H1 (cell line): ENCODE data around the gene PPIF. TPM values are rescaled to one million over a fixed set of nuclear protein-coding genes. Genes with fewer than 3 reads are reported as not detected.

Experiments
- CBX5 ChIP-seq: fragments of 300-800, 300-1000 bp; sonication (generic); IDR thresholded peaks from 2 replicates; pipeline ENCODE4 v1.7.1; 2016; ENCODE audit warnings: antibody characterized with exemption, low read length, low read depth
- CBX8 ChIP-seq: fragments of 300-800, 300-1000 bp; sonication (generic); IDR thresholded peaks from 2 replicates; pipeline ENCODE4 v1.7.1; 2016; ENCODE audit warnings: low read depth, low read length, borderline replicate concordance
- polyA plus RNA-seq, 7 experiments: library from polyadenylated mRNA; depleted of rRNA in 3 of 7; stranded (reverse) in 5 of 7; unstranded in 2 of 7; fragments of >200 nt in 5 of 7; fragments of 200-250 nt in 2 of 7; gene quantifications; 1 replicate in 5 of 7; 2 replicates in 1 of 7; 4 replicates in 1 of 7; pipeline versions ENCODE4 v1.2.1 to v1.2.3, GENCODE V29; 2011 to 2013; ENCODE audit warnings: missing spikeins in 2 of 7, mixed read lengths in 2 of 7
- total RNA-seq: library from RNA; stranded (reverse); fragmentation: NEBNext Ultra II Directional; extraction: Animal tissue kit (Norgen Biotek cat#: 25700); gene quantifications from 2 replicates; pipeline ENCODE4 v1.2.1, GENCODE V29; 2021

PPIF gene
- total and polyA plus RNA-seq, 2 of the 8 experiments (the other 6 are each of a cell fraction or from before 2014, with no cell fraction given), result 70.2 to 77.6 TPM

GRCh38 chr10:79324032-79324695 lies 23.1 kb upstream of the PPIF start (continued):
- no peak for TF ChIP-seq CBX8
- TF ChIP-seq CBX5, result no peak
